Activated CD4-positive, alpha-beta T cell treated with anti-CD3 and anti-CD28 coated beads, Interleukin-2, amount 50 U/mL, for 24 hours (primary cell): ENCODE results near the gene MTHFD1L.
"Not testable (repeated sequence)": the region's sequence is repeated elsewhere in the genome, so short reads cannot be mapped to it uniquely, and the experiment has no call there.

Experiments
- DNase-seq, 2 donors: peaks; one replicate each; pipeline ENCODE4 v3.0.0-alpha.2; 2020; ENCODE audit warnings: low read depth in 1 of 2, low spot score in 1 of 2

The MTHFD1L gene

DNA sequence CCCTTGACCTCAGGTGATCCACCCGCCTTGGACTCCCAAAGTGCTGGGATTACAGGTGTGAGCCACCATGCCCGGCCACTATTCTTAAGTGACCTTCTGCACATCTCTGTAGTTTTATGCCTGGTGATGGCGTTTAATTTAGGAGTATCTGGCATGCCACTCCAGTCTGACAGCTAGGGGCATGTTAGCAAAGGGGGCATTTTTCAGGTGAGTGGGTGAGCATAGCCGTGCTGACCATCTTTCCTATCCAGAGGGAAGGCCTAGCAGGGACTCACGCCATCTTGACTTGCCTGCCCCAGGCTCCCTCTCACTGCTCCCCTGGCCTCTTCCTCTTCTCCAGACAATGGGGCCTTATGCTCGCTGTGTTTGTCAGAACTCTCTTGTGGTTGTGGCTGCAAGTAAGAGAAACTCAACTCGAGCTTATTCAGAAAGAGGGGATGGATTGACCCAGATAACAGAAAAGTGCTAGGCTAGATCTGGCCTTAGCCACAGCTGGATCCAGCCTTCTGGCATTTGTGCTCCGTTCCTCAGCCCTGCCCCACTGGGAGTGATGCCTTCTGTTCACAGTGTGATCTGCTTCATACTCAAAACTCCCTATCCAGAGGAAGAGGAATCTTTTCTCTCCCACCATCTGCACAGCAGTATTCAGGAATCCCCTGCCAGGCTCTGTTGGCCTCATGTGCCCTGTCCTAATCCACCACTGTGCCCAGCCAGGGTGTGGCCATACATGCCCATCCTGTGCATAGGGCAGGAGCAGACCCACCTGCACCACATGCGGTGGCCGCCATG is 199.7 kb downstream of the MTHFD1L start:
- DNase-seq = no peak

DNA sequence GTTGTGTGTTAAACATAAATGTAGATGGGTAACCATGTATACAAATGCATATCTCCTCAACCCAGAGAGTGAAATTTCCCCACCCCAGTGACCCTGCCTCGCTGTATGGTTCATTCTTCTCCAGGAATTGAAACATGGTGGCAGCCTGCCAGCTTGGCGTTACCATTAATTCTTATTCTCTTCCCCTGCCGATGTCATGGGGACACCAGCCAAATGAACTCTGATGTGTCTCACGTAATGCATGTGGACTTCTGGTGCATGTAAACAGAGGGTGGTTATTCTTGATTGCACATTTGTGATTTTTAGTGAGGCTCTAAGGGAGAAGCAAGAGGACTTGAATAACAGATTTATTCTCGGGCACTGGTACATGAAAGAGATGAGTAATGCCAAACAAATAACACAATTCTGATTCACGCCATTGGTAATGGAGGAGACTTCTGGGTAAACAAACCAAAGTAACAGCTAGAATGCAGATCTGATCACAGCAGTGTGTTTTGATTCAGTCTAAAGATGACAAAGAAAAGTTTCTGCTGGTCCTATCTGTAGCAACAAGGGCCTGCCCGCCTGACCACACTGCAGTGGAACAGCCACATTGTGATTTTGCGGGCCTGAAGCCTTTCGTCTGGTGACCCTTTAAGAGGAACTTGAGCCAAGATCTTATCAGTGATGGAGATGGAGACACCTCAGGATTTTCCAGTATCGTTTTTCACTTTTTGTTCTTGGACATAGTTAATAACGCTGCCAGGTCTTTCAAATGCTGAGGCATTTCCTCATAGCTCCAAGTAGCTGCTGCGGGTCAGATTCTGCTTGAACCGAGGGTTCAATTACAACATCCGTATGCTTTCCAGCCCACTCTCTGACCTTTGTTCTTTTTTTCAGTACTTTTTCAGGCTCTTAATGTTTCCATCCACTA is 202.4 kb downstream of the MTHFD1L start:
- DNase-seq = no peak

GRCh38 chr6:151068761-151069312 is 203.3 kb downstream of the MTHFD1L start:
- no peak for DNase-seq

GRCh38 chr6:151069641-151070040 is 204.1 kb downstream of the MTHFD1L start:
- no peak for DNase-seq

DNA sequence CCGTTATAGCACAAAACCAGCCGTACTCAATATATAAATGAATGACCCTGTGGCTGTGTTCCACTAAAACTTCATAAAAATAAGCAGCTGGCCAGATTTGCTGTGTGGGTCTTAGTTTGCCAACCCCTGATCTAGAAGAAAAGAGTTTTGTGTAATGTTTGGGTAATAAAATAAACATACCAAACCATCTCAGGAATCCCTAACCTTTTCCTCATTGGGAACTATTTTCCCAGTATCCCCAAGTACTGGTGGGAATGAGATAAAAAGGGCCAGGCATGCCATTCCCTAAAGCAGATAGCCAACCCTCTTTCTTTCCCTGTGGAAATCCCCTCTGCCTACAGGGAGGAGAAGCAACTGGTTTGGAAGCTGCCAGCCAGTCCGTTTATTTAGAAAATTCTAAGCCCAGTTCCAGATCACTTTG is 205.1 kb downstream of the MTHFD1L start:
- no peak for DNase-seq

GRCh38 chr6:151071295-151071694 is 205.8 kb downstream of the MTHFD1L start:
- no peak for DNase-seq

DNA sequence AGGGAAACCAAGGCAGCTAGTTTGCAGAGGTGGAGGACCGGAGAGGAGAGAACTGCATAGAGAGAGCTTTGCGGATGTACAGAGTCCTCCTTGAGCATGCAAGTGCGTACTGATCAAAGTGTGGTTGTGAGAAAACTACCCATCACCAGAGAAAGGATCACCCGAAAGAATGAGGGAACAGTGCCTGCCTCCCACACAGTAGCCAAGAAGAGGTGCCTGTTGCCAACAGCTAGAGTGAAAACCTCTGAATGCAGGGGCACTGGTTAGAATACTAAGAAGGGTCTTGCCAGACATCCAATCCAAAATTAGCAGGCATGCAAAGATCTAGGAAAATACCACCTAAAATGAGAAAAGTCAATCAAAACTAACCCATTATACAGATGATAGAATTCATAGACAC is 207.6 kb downstream of the MTHFD1L start:
- DNase-seq = no peak

DNA sequence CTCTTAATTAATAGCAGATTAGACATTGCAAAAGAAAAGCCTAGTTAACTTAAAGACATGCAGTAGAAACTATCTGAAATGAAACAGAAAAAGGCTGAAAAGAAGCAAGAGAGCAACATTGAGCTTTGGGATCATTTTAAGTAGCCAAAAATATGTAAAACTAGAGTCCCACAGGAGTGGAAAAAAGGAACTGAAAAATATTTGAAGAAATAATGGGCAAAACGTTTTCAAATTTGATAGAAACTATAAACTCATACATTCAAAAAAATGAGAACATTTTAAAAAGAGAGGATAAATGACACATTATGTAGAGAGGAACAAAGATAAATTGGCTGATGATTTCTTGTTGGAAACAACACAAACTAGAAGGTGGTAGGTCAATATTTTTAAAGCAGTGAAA is 208.2 kb downstream of the MTHFD1L start:
- DNase-seq = no peak

- DNase-seq = no peak
These were observed 209.5 kb downstream of the MTHFD1L start for GRCh38 chr6:151075005-151075404.

DNA sequence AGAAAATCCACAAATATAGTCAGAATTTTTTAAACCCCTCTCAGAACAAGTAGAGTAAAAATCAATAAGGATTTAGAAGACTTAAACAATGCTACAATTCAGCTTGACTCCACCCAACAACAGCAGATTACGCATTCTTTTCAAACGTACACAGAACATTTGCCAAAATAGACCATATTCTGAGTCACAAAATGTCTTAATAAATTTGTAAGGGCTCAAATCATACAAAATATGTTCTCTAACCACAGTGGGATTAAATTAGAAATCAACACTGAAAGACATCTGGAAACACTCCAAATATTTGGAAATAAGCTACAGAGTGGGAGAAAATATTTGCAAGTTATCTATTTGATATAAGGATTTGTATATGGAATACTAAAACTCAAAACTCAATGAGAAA is 210.0 kb downstream of the MTHFD1L start:
- no peak for DNase-seq

DNA sequence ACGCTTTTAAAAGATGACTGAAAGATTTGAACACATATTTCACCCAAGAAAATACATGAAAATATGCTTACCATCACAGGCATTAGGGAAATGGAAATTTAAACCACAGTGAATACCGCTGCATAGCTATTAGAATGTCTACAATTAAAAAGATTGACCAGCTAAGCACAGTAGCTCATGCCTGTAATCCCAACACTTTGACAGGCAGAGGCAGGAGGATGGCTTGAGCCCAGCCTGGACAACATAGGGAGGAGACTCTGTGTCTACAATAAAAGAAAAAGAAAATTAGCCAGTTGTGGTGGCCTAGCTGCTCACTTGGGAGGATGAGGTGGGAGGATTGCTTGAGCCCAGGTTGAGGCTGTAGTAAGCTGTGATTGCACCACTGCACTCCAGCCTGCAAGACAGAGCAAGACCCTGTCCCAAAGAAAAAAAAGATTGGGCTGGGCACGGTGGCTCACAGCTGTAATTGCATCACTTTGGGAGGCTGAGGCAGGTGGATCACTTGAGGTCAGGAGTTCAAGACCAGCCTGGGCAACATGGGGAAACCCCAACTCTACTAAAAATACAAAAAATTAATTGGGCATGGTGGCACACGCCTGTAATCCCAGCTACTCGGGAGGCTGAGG is 210.5 kb downstream of the MTHFD1L start:
- DNase-seq = no peak

DNA sequence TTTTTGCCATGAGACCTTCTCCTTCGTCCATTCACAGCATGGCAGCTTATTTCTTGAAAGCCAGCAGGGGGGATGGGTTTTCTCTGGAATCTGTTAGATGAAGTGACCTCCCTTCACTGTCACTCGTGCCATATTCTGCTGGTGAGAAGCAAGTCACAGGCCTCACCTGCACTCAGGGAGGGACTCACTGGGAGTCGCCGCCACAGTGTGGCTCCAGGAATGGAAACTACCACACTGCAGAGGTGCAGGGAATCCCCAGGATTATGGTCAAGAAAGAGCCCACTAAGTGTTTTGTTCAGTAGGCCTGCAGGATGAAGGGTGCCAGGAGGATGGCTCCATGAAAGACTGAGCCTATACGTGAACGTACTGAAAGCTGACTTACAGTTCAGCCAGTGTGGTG is 213.2 kb downstream of the MTHFD1L start:
- no peak for DNase-seq

DNA sequence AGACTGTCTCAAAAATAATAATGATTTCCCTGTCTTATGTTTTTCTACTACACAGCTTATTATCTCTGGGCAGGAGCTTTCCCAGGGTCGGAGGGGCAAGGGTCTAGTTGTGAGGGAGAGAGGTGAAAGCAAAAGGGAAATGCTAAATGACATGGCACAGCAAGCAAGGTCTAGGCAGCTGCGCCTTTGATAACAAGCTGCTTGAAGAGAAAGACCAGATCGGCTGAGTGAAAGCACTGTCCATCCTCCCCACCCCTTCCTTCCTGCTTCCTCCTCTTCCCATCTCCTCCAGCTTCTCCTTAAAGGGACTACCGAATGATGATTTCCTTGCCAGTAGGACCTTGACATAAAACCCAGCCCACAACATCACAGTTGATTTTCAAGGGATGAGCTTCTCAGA is 216.2 kb downstream of the MTHFD1L start:
- DNase-seq = no peak

DNA sequence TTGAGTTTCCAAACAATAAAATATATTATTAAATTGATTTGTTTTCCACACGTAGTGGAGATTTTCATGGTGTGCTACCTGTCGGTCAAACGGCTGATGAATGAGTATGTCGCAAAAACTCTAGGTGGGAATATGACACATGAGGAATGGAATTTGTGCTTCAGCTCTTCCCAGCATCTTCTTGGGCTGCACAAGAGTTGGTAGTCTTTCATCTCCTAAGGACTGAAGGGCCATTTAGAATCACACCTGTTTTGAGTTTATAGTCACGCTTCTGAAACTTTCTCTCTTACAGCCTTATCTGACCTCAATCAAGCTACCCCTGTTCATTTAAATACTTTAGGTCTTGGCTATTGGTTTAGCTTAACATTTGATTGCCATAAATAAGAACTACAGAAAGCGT is 216.6 kb downstream of the MTHFD1L start:
- DNase-seq = no peak

- no peak for DNase-seq
These were observed 218.8 kb downstream of the MTHFD1L start for GRCh38 chr6:151084275-151084674.

GRCh38 chr6:151087055-151087454 is 221.6 kb downstream of the MTHFD1L start:
- not testable (repeated sequence) for DNase-seq

GRCh38 chr6:151087861-151088598 is 222.5 kb downstream of the MTHFD1L start:
- no peak for DNase-seq

- DNase-seq = no peak
These were observed 223.1 kb downstream of the MTHFD1L start for GRCh38 chr6:151088599-151088935.

DNA sequence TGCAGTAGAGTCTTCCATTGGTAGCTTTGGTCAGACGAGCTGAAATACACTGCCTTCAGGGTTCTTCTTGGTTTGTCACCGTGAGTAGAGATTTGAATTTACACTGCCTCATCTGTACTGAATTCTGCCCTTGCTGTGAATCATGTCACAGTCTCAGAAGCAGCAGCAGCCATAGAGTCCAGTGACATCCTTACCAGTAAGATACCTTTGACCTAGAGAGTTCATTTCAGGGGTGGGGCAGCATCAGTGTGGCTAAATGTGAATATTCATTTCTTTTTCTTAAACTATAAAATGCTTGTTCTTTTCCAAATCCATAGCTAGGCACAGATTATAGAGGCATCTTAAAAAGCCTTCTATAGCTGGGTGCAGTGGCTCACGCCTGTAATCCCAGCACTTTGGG is 223.5 kb downstream of the MTHFD1L start:
- no peak for DNase-seq

DNA sequence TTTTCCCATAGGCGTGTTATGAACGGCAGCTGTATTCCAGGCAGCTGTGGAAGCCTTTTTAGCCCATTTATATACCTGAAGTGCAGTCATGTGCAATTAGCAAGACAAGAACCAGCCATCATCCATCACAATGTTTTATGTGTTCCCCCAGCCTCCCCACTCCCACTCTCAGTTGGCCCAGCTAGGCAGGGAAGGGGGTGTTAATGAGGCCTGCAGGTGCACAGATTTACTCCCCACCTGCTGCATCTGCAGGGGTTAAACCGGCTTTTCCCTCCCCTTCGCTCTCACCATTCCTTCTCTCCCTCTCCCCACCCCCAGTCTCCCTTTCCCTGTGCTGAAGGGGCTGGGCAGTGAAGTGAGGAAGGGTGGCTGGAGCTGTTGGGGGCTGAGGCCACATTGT is 224.5 kb downstream of the MTHFD1L start:
- no peak for DNase-seq

DNA sequence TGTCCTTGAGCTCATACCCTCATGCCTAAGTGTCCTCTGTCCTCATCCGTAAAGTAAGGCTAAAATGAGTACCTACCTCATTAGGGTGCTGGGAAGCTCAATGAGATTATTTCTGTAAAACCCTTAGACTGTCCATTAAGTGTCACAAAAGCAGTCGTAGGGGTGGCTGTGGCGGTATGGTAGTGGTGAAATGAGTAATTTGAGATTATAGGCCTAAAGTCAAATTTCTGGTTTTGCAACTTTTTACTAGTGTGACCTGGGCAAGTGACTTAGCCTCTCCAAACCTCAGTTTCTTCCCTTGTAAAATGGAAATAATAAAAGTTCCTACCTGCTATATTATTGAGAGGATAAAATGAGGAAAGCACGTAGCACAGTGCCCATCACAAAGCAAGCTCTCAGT is 226.1 kb downstream of the MTHFD1L start:
- no peak for DNase-seq
